ENCODE results near the gene RABL6.

RABL6 gene

DNA sequence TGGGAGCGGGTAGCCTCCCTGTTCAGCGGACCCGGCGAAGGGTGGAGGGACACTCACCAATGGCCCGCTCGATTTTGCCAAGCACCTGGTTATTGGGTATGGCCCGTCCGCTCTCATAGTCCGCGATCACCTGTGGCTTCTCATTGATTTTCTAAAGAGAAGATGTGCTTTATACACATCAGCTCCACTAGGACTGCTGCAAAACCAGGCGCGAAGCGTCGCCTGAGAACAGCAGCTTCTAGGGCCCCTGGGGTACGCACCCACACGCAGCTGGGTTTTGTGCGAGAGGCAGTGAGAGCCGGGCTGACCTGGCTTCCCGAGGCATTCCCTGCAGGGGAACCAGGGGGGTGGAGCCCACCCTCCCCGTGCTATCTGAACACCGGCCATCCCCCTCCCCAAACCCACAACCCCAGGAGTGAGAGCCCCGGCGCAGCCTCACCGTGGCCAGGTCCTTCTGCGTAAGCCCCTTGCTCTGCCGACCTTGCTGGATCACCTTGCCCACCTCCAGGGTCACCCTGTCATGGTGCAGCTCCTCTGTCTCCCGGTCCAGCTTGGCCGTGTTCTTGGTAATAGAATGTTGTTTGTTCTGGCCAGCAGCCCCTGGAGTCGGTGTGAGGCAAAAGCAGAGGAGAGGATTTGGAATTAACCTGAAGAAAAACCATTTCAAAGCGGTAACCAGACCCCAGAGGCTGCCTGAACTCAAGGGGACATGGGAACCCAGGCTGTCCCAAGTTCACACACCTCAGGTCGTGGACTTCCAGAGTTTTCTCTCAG, 55.3 kb downstream of the RABL6 start:
- Histone ChIP-seq H3K4me3 (ENCODE audit: low read depth, low read length) (no peak overlapping the region), H3K27ac (ENCODE audit: extremely low read depth, low read depth, low read length) (no peak overlapping the region), H3K36me3 (ENCODE audit: control insufficient read depth in 2 of 2, insufficient read depth in 1 of 2, low read length in 2 of 2) (peaks cover 0 to 66% of the 10 kb centered on the region in 2 experiments; a peak in 2 of 3 replicates), H3K9me3 (ENCODE audit: control insufficient read depth, insufficient read depth, low read depth, low read length) (no peaks in the 10 kb centered on the region), H3K4me1 (ENCODE audit: control insufficient read depth, insufficient read depth, low read length) (no peaks in the 10 kb centered on the region)
- TF ChIP-seq GLIS2 (tag by site-specific recombination; IDR thresholded peaks at IDR 0.05) (no peak), SCRT1 (tag by site-specific recombination; IDR thresholded peaks at IDR 0.05; ENCODE audit: borderline replicate concordance) (0 out of 2 replicates have a peak, but pooled peaks have one; percentile 13), ZNF433 (tag by site-specific recombination; IDR thresholded peaks at IDR 0.05; ENCODE audit: low read depth) (no peak), ZNF324 (tag by site-specific recombination; IDR thresholded peaks at IDR 0.05) (no peak), SCRT2 (tag by site-specific recombination; IDR thresholded peaks at IDR 0.05) (0 out of 2 replicates have a peak, but pooled peaks have one; percentile 39), ZNF121 (tag by site-specific recombination; IDR thresholded peaks at IDR 0.05) (no peak), ZNF211 (tag by site-specific recombination; IDR thresholded peaks at IDR 0.05; ENCODE audit: low read depth) (no peak)
- TF ChIP-seq, protein P1, sequence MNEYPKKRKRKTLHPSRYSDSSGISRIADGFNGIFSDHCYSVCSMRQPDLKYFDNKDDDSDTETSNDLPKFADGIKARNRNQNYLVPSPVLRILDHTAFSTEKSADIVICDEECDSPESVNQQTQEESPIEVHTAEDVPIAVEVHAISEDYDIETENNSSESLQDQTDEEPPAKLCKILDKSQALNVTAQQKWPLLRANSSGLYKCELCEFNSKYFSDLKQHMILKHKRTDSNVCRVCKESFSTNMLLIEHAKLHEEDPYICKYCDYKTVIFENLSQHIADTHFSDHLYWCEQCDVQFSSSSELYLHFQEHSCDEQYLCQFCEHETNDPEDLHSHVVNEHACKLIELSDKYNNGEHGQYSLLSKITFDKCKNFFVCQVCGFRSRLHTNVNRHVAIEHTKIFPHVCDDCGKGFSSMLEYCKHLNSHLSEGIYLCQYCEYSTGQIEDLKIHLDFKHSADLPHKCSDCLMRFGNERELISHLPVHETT (tag by site-specific recombination; IDR thresholded peaks at IDR 0.05), result no peak
- ChIA-PET POLR2A (interaction anchor here (1.3 to 2.2 kb wide), 3 partner anchors 12 to 129 kb away, joined by 3 to 6 read pairs (median 4); partner anchors contain the start of gene PAXX), CTCF (interaction anchor here (0.6 to 1.3 kb wide), 2 partner anchors 20 to 173 kb away, joined by 4 read pairs; partner anchors contain the start of gene AJM1)

DNA sequence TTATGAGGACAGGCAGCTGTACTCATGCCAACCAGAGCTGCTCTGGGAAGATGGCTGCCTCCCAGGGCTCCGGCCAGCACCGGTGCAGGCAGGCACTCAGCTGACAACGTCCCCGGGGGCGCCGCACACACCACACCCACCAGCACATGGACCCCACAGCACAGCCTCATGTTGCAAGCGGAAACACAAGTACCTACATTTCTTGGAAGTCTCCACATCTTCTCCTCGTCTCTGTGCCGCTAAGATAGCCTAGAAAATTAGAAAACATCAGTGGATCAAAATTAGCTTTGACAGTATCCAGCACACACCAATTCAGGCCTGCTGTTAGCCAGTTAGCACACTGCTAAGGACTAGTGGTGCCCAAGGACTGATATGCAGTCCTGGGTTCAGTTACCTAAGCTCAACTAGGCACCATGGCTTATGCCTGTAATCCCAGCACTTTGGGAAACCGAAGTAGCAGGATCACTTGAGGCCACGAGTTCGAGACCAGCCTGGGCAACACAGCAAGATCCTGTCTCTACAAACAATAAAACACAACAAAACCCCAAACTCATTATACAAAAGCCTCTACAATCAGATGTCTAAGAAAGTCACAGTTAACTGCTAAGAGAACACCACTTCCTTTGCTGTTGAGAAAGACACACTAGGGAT, 56.0 kb downstream of the RABL6 start:
- no peaks in the 10 kb centered on the region for H3K9me3 ChIP-seq (ENCODE audit: control insufficient read depth, insufficient read depth, low read depth, low read length)
- no peak overlapping the region for H3K4me3 ChIP-seq (ENCODE audit: low read depth, low read length)
- no peak overlapping the region for H3K27ac ChIP-seq (ENCODE audit: extremely low read depth, low read depth, low read length)
- TF ChIP-seq ZNF121 (tag by site-specific recombination; IDR thresholded peaks at IDR 0.05) (peak; percentile 85), ZNF626 (tag by site-specific recombination; IDR thresholded peaks at IDR 0.05) (no peak)
- H3K36me3 ChIP-seq (ENCODE audit: control insufficient read depth in 2 of 2, insufficient read depth in 1 of 2, low read length in 2 of 2), result peaks cover 0 to 60% of the 10 kb centered on the region in 2 experiments; a peak in 2 of 3 replicates
- no peaks in the 10 kb centered on the region for H3K4me1 ChIP-seq (ENCODE audit: control insufficient read depth, insufficient read depth, low read length)
- ChIA-PET POLR2A (interaction anchor here (0.7 to 2.2 kb wide), 3 partner anchors 12 to 161 kb away, joined by 3 to 6 read pairs (median 4); no protein-coding TSS in a partner anchor), CTCF (interaction anchor here (0.6 to 1.0 kb wide), 2 partner anchors 21 to 166 kb away, joined by 4 read pairs; partner anchors contain the start of gene AJM1)

DNA sequence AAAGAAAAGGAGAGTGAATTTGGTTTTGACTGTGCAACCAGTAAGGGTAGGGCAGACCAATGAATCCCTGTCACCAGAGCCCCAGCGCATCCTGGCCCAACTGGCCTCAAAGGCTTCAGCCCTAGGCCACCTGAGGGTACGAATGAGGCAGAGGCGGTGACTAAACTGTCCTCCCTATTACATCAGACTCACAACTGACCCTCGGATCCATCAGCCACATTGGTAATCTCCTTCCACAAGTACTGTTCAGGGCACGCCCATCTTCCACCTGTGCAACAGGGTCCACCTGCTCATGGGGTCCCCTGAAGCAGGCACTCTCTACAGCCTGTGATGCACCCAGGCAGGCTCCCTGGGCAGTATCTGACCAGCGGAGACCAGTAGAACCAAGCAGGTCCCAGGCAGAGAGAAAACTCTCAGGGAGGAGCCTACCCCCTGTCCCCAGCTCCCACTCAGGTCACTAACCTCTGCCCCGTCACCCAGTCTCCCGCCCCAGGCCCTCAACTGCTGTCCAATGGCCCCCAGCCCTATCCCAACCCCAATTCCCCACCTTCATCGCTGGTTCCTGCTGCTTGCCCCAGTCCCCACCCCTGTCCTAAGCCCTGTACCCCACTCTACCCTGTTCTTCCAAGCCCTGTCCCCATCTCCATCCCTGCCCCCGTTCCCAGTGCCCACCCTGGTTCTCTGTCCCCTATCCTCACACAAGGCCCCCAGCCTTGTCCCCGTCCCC, 57.5 kb downstream of the RABL6 start:
- H3K27ac ChIP-seq (ENCODE audit: extremely low read depth, low read depth, low read length), result peak overlapping the region; percentile 44; the same call in 1 of the 2 replicates
- ChIA-PET POLR2A (interaction anchor here (0.6 to 1.3 kb wide), 3 partner anchors 17 to 30 kb away, joined by 4 to 5 read pairs (median 4); no protein-coding TSS in a partner anchor), CTCF (no interaction called here)
- TF ChIP-seq, protein P2, sequence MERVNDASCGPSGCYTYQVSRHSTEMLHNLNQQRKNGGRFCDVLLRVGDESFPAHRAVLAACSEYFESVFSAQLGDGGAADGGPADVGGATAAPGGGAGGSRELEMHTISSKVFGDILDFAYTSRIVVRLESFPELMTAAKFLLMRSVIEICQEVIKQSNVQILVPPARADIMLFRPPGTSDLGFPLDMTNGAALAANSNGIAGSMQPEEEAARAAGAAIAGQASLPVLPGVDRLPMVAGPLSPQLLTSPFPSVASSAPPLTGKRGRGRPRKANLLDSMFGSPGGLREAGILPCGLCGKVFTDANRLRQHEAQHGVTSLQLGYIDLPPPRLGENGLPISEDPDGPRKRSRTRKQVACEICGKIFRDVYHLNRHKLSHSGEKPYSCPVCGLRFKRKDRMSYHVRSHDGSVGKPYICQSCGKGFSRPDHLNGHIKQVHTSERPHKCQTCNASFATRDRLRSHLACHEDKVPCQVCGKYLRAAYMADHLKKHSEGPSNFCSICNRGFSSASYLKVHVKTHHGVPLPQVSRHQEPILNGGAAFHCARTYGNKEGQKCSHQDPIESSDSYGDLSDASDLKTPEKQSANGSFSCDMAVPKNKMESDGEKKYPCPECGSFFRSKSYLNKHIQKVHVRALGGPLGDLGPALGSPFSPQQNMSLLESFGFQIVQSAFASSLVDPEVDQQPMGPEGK (tag by site-specific recombination; IDR thresholded peaks at IDR 0.05), result peak; percentile 44; the same call in 1 of the 2 replicates
- TF ChIP-seq ZNF629 (tag by site-specific recombination; IDR thresholded peaks at IDR 0.05), result no peak
- peak; percentile 81 for TF ChIP-seq SCRT2 (tag by site-specific recombination; IDR thresholded peaks at IDR 0.05)
- TF ChIP-seq ZNF146 (tag by site-specific recombination; IDR thresholded peaks at IDR 0.05), result peak; percentile 19; the same call in 1 of the 2 replicates
- no peaks in the 10 kb centered on the region for H3K4me1 ChIP-seq (ENCODE audit: control insufficient read depth, insufficient read depth, low read length)
- no peaks in the 10 kb centered on the region for H3K9me3 ChIP-seq (ENCODE audit: control insufficient read depth, insufficient read depth, low read depth, low read length)
- H3K36me3 ChIP-seq (ENCODE audit: control insufficient read depth in 2 of 2, insufficient read depth in 1 of 2, low read length in 2 of 2), result peaks cover 0 to 48% of the 10 kb centered on the region in 2 experiments; a peak in 2 of 3 replicates
- H3K4me3 ChIP-seq (ENCODE audit: low read depth, low read length), result peak overlapping the region; percentile 87
